Prostate gland (tissue), 2 donors: ENCODE results near the gene COX7C. TPM values are rescaled to one million over a fixed set of nuclear protein-coding genes. Genes with fewer than 3 reads are reported as not detected.

Source experiments
- DNase-seq: peaks from one replicate; pipeline ENCODE4 v3.0.0-alpha.2; 2019; ENCODE audit warnings: low spot score
- H3K27ac ChIP-seq, 2 donors: fragments of 200-600 bp; sonication (generic); 2 replicates each; pipeline ENCODE4 v1.5.1; 2017 to 2019
- H3K27me3 ChIP-seq: fragments of 200-600 bp; sonication (generic); replicated peaks from 2 replicates; pipeline ENCODE4 v1.5.1; 2019; ENCODE audit not compliant: insufficient read depth
- H3K36me3 ChIP-seq, 2 donors: fragments of 200-600 bp; sonication (generic); 1 replicate in 1 of 2; 2 replicates in 1 of 2; pipeline versions ENCODE4 v1.5.1 to v1.8.1; 2017 to 2019
- H3K4me1 ChIP-seq: fragments of 200-600 bp; sonication (generic); replicated peaks from 2 replicates; pipeline ENCODE4 v1.5.1; 2019
- H3K4me3 ChIP-seq, 2 donors: fragments of 200-600 bp; sonication (generic); 2 replicates each; pipeline ENCODE4 v1.5.1; 2017 to 2019
- H3K9me3 ChIP-seq: fragments of 200-600 bp; sonication (generic); 2 replicates; pipeline ENCODE4 v1.5.1; 2017
- CTCF ChIP-seq, 4 experiments: fragments of 200-600 bp in 2 of 4; fragments of 450-650 bp in 2 of 4; sonication (generic) in 2 of 4; IDR thresholded peaks; 1 replicate in 3 of 4; 2 replicates in 1 of 4; pipeline ENCODE4 v1.5.1; 2016 to 2019; ENCODE audit warnings: antibody characterized with exemption in 4 of 4, mild to moderate bottlenecking in 2 of 4, moderate library complexity in 2 of 4
- POLR2A ChIP-seq: fragments of 450-650 bp; IDR thresholded peaks from one replicate; pipeline ENCODE4 v1.6.1; 2016; ENCODE audit warnings: antibody characterized with exemption, mild to moderate bottlenecking
- POLR2AphosphoS5 ChIP-seq: sonication (generic); formaldehyde crosslinking; IDR thresholded peaks from one replicate; pipeline ENCODE4 v1.6.1; 2017; ENCODE audit warnings: antibody characterized with exemption
- WGBS: methylation state at CpG from one replicate; pipeline ENCODE4 v1.1.5; 2018; 5-methylcytosine and 5-hydroxymethylcytosine counted together
- intact Hi-C: fragments of 100-400 bp; cut with DNase I; formaldehyde crosslinking; loops from one replicate; pipeline ENCODE4 v1.14.2; 2022
- total RNA-seq, 2 donors: library from RNA; depleted of rRNA; stranded (reverse); fragments of >200 nt; gene quantifications; one replicate each; pipeline ENCODE4 v1.1.0, GENCODE V29; 2016

The COX7C gene
- total RNA-seq, 2 donors from 2014 or later = 447 to 458 TPM

GRCh38 chr5:86579502-86579901 lies 38.2 kb upstream of the COX7C start:
- 84% methylated on average over 3 of the region's 3 CpGs for WGBS
- H3K9me3 ChIP-seq = no peaks in the 10 kb centered on the region
- no peaks in the 10 kb centered on the region for H3K4me1 ChIP-seq
- no peak for DNase-seq
- H3K36me3 ChIP-seq = no peaks in the 10 kb centered on the region
- no peaks in the 10 kb centered on the region for H3K27me3 ChIP-seq
- no peak overlapping the region for H3K27ac ChIP-seq
- no peak for TF ChIP-seq POLR2AphosphoS5
- TF ChIP-seq CTCF (IDR thresholded peaks at IDR 0.05) = no peak
- TF ChIP-seq POLR2A = no peak
- intact Hi-C loops = no loop called here
- H3K4me3 ChIP-seq = no peak overlapping the region

GRCh38 chr5:86596476-86596875 lies 21.3 kb upstream of the COX7C start:
- no peaks in the 10 kb centered on the region for H3K4me1 ChIP-seq
- no peaks in the 10 kb centered on the region for H3K9me3 ChIP-seq
- no peaks in the 10 kb centered on the region for H3K36me3 ChIP-seq
- TF ChIP-seq POLR2AphosphoS5 (no peak), POLR2A (no peak), CTCF (IDR thresholded peaks at IDR 0.05) (no peak)
- no peak overlapping the region for H3K27ac ChIP-seq
- intact Hi-C loops = no loop called here
- H3K4me3 ChIP-seq = no peak overlapping the region
- no peak for DNase-seq
- H3K27me3 ChIP-seq = no peaks in the 10 kb centered on the region

- intact Hi-C loops = no loop called here
- no peak overlapping the region for H3K4me3 ChIP-seq
- H3K36me3 ChIP-seq = no peaks in the 10 kb centered on the region
- DNase-seq = no peak
- no peak for TF ChIP-seq CTCF (IDR thresholded peaks at IDR 0.05)
- no peak for TF ChIP-seq POLR2A
- TF ChIP-seq POLR2AphosphoS5 = no peak
- 93% methylated on average over 3 of the region's 3 CpGs for WGBS
- no peaks in the 10 kb centered on the region for H3K9me3 ChIP-seq
- no peaks in the 10 kb centered on the region for H3K4me1 ChIP-seq
- no peaks in the 10 kb centered on the region for H3K27me3 ChIP-seq
- no peak overlapping the region for H3K27ac ChIP-seq
Measured at GRCh38 chr5:86605881-86606280, 11.9 kb upstream of the COX7C start.

GRCh38 chr5:86613455-86613854 lies 4.3 kb upstream of the COX7C start:
- DNase-seq = no peak
- no peak overlapping the region for H3K4me3 ChIP-seq
- no peak overlapping the region for H3K27ac ChIP-seq
- 89% methylated on average over 2 of the region's 2 CpGs for WGBS
- H3K27me3 ChIP-seq = no peaks in the 10 kb centered on the region
- H3K9me3 ChIP-seq = no peaks in the 10 kb centered on the region
- H3K36me3 ChIP-seq = no peaks in the 10 kb centered on the region
- TF ChIP-seq POLR2AphosphoS5 = no peak
- no peak for TF ChIP-seq POLR2A
- no peak for TF ChIP-seq CTCF (IDR thresholded peaks at IDR 0.05)
- no peaks in the 10 kb centered on the region for H3K4me1 ChIP-seq
- intact Hi-C loops = no loop called here

- no peak for DNase-seq
- Histone ChIP-seq H3K27ac (peak overlapping the region; percentile 90 to 95), H3K36me3 (no peaks in the 10 kb centered on the region), H3K4me1 (no peaks in the 10 kb centered on the region), H3K9me3 (no peaks in the 10 kb centered on the region), H3K27me3 (no peaks in the 10 kb centered on the region), H3K4me3 (no peak overlapping the region)
- intact Hi-C loops = no loop called here
- no peak for TF ChIP-seq POLR2AphosphoS5
- no peak for TF ChIP-seq POLR2A
- TF ChIP-seq CTCF (IDR thresholded peaks at IDR 0.05) = no peak
- WGBS = 66% methylated on average over 6 of the region's 6 CpGs
Measured at GRCh38 chr5:86617309-86617755, 409 bp upstream of the COX7C start.
